K562 (cell line): ENCODE results near the gene HMGCL. TPM values are rescaled to one million over a fixed set of nuclear protein-coding genes. Genes with fewer than 3 reads are reported as not detected.

Source experiments
- ATF7 ChIP-seq: fragments of 450-650 bp; IDR thresholded peaks from 2 replicates; pipeline ENCODE4 v1.7.1; 2014; ENCODE audit warnings: mild to moderate bottlenecking, moderate library complexity
- BACH1 ChIP-seq: fragments of 200-800 bp; sonication (Bioruptor generic); IDR thresholded peaks from 2 replicates; pipeline ENCODE4 v1.6.1; 2016; ENCODE audit warnings: missing genetic modification characterization, missing compliant biosample characterization
- MAFG ChIP-seq: fragments of 450-650 bp; conservative IDR thresholded peaks from 2 replicates; pipeline ENCODE4 v1.6.1; 2016; ENCODE audit warnings: missing genetic modification characterization, missing compliant biosample characterization
- MAZ ChIP-seq, 2 experiments: fragments of 450-650 bp in 1 of 2; sonication (generic) in 1 of 2; formaldehyde crosslinking; IDR thresholded peaks in 1 of 2; conservative IDR thresholded peaks in 1 of 2; 2 replicates each; pipeline versions ENCODE4 v1.4.0 to v1.5.0; 2020; ENCODE audit warnings: mild to moderate bottlenecking in 1 of 2, missing genetic modification reagents in 1 of 2
- POLR3G ChIP-seq: IDR thresholded peaks from 2 replicates; pipeline ENCODE4 v1.6.1; 2011; ENCODE audit not compliant: insufficient read length, insufficient replicate concordance; ENCODE audit errors: extremely low read depth
- SMARCE1 ChIP-seq: fragments of 450-650 bp; IDR thresholded peaks from 2 replicates; pipeline ENCODE4 v1.7.1; 2016; ENCODE audit warnings: mild to moderate bottlenecking
- TCF3 ChIP-seq: sonication (generic); formaldehyde crosslinking; IDR thresholded peaks from 2 replicates; pipeline ENCODE4 v1.4.0; 2020; ENCODE audit warnings: mild to moderate bottlenecking, missing genetic modification reagents
- XRCC4 ChIP-seq: IDR thresholded peaks from one replicate; pipeline ENCODE4 v1.6.1; 2011; ENCODE audit not compliant: insufficient read depth, insufficient read length; ENCODE audit errors: extremely low read depth
- ZNF197 ChIP-seq: fragments of 200-800 bp; sonication (Bioruptor generic); IDR thresholded peaks from 2 replicates; pipeline ENCODE4 v1.6.1; 2016; ENCODE audit warnings: low read depth, missing genetic modification characterization, missing compliant biosample characterization
- ZNF75A ChIP-seq: fragments of 450-650 bp; formaldehyde crosslinking; IDR thresholded peaks from 2 replicates; pipeline ENCODE4 v1.4.0; 2020; ENCODE audit warnings: mild to moderate bottlenecking
- polyA plus RNA-seq, 8 experiments: library from polyadenylated mRNA; depleted of rRNA in 4 of 8; stranded (reverse) in 5 of 8; unstranded in 3 of 8; fragments of >200 nt; fragmentation: Nextera tagmentation in 2 of 8; fragmentation: Illumina TruSeq in 1 of 8; extraction: Ambion mirVana in 2 of 8; extraction: Trizol in 1 of 8; gene quantifications; 2 replicates each; pipeline versions ENCODE4 v1.2.1 to v1.2.3, GENCODE V29; 2011 to 2014; ENCODE audit warnings: inconsistent platforms in 1 of 8, missing spikeins in 1 of 8
- total RNA-seq, 7 experiments: library from RNA; depleted of rRNA in 6 of 7; stranded (reverse); fragments of >200 nt in 6 of 7; fragmentation: Illumina TruSeq in 2 of 7; extraction: Trizol in 2 of 7; gene quantifications; 2 replicates each; pipeline versions ENCODE4 v1.2.1 to v1.2.3, GENCODE V29; 2011 to 2021; ENCODE audit warnings: low replicate concordance in 1 of 7
- TF ChIP-seq, protein P1 (sequence below): sonication (generic); formaldehyde crosslinking; IDR thresholded peaks from 2 replicates; pipeline ENCODE4 v1.8.0; 2023; ENCODE audit warnings: mild to moderate bottlenecking, missing genetic modification reagents
- TF ChIP-seq, protein P2 (sequence below), 2 experiments: fragments of 450-650 bp in 1 of 2; sonication (generic) in 1 of 2; formaldehyde crosslinking; conservative IDR thresholded peaks; 2 replicates each; pipeline versions ENCODE4 v1.4.0 to v1.8.1; 2020 to 2022; ENCODE audit warnings: mild to moderate bottlenecking in 1 of 2, missing genetic modification reagents in 1 of 2
- TF ChIP-seq, protein P3 (sequence below): sonication (generic); formaldehyde crosslinking; IDR thresholded peaks from 2 replicates; pipeline ENCODE4 v1.8.0; 2022; ENCODE audit warnings: mild to moderate bottlenecking, missing genetic modification reagents
- TF ChIP-seq, protein P4 (sequence below), 2 experiments: fragments of 450-650 bp; IDR thresholded peaks; 2 replicates each; pipeline ENCODE4 v1.6.1; 2016; ENCODE audit warnings: mild to moderate bottlenecking in 2 of 2, borderline replicate concordance in 1 of 2, low read depth in 1 of 2, moderate library complexity in 1 of 2

Gene HMGCL
- total and polyA plus RNA-seq, 9 of the 15 experiments (the other 6 are each of a cell fraction or from before 2014, with no cell fraction given) = 18.0 to 82.2 (median 24.2) TPM

GRCh38 chr1:23779826-23780371, 45.3 kb downstream of the HMGCL start (continued):
- TF ChIP-seq, protein P1, sequence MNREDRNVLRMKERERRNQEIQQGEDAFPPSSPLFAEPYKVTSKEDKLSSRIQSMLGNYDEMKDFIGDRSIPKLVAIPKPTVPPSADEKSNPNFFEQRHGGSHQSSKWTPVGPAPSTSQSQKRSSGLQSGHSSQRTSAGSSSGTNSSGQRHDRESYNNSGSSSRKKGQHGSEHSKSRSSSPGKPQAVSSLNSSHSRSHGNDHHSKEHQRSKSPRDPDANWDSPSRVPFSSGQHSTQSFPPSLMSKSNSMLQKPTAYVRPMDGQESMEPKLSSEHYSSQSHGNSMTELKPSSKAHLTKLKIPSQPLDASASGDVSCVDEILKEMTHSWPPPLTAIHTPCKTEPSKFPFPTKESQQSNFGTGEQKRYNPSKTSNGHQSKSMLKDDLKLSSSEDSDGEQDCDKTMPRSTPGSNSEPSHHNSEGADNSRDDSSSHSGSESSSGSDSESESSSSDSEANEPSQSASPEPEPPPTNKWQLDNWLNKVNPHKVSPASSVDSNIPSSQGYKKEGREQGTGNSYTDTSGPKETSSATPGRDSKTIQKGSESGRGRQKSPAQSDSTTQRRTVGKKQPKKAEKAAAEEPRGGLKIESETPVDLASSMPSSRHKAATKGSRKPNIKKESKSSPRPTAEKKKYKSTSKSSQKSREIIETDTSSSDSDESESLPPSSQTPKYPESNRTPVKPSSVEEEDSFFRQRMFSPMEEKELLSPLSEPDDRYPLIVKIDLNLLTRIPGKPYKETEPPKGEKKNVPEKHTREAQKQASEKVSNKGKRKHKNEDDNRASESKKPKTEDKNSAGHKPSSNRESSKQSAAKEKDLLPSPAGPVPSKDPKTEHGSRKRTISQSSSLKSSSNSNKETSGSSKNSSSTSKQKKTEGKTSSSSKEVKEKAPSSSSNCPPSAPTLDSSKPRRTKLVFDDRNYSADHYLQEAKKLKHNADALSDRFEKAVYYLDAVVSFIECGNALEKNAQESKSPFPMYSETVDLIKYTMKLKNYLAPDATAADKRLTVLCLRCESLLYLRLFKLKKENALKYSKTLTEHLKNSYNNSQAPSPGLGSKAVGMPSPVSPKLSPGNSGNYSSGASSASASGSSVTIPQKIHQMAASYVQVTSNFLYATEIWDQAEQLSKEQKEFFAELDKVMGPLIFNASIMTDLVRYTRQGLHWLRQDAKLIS (CRISPR knock-in tag) = no peak
- TF ChIP-seq TCF3 (CRISPR knock-in tag) (no peak), MAZ (CRISPR knock-in tag; conservative IDR thresholded peaks at IDR 0.05 in 1 of 2, IDR thresholded peaks at IDR 0.05 in 1 of 2) (no peak), ZNF197 (CRISPR knock-in tag) (no peak), ATF7 (peak; percentile 20; the same call in 1 of the 2 replicates), ZNF75A (no peak), POLR3G (no peak), BACH1 (tag) (peak; percentile 82; the same call in 1 of the 2 replicates), XRCC4 (no peak), SMARCE1 (peak; percentile 76), MAFG (tag) (peak; percentile 100)
- TF ChIP-seq, protein P2, sequence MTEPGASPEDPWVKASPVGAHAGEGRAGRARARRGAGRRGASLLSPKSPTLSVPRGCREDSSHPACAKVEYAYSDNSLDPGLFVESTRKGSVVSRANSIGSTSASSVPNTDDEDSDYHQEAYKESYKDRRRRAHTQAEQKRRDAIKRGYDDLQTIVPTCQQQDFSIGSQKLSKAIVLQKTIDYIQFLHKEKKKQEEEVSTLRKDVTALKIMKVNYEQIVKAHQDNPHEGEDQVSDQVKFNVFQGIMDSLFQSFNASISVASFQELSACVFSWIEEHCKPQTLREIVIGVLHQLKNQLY (CRISPR knock-in tag; conservative IDR thresholded peaks at IDR 0.05) = no peak
- TF ChIP-seq, protein P3, sequence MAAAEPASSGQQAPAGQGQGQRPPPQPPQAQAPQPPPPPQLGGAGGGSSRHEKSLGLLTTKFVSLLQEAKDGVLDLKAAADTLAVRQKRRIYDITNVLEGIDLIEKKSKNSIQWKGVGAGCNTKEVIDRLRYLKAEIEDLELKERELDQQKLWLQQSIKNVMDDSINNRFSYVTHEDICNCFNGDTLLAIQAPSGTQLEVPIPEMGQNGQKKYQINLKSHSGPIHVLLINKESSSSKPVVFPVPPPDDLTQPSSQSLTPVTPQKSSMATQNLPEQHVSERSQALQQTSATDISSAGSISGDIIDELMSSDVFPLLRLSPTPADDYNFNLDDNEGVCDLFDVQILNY (CRISPR knock-in tag) = no peak
- TF ChIP-seq, protein P4, sequence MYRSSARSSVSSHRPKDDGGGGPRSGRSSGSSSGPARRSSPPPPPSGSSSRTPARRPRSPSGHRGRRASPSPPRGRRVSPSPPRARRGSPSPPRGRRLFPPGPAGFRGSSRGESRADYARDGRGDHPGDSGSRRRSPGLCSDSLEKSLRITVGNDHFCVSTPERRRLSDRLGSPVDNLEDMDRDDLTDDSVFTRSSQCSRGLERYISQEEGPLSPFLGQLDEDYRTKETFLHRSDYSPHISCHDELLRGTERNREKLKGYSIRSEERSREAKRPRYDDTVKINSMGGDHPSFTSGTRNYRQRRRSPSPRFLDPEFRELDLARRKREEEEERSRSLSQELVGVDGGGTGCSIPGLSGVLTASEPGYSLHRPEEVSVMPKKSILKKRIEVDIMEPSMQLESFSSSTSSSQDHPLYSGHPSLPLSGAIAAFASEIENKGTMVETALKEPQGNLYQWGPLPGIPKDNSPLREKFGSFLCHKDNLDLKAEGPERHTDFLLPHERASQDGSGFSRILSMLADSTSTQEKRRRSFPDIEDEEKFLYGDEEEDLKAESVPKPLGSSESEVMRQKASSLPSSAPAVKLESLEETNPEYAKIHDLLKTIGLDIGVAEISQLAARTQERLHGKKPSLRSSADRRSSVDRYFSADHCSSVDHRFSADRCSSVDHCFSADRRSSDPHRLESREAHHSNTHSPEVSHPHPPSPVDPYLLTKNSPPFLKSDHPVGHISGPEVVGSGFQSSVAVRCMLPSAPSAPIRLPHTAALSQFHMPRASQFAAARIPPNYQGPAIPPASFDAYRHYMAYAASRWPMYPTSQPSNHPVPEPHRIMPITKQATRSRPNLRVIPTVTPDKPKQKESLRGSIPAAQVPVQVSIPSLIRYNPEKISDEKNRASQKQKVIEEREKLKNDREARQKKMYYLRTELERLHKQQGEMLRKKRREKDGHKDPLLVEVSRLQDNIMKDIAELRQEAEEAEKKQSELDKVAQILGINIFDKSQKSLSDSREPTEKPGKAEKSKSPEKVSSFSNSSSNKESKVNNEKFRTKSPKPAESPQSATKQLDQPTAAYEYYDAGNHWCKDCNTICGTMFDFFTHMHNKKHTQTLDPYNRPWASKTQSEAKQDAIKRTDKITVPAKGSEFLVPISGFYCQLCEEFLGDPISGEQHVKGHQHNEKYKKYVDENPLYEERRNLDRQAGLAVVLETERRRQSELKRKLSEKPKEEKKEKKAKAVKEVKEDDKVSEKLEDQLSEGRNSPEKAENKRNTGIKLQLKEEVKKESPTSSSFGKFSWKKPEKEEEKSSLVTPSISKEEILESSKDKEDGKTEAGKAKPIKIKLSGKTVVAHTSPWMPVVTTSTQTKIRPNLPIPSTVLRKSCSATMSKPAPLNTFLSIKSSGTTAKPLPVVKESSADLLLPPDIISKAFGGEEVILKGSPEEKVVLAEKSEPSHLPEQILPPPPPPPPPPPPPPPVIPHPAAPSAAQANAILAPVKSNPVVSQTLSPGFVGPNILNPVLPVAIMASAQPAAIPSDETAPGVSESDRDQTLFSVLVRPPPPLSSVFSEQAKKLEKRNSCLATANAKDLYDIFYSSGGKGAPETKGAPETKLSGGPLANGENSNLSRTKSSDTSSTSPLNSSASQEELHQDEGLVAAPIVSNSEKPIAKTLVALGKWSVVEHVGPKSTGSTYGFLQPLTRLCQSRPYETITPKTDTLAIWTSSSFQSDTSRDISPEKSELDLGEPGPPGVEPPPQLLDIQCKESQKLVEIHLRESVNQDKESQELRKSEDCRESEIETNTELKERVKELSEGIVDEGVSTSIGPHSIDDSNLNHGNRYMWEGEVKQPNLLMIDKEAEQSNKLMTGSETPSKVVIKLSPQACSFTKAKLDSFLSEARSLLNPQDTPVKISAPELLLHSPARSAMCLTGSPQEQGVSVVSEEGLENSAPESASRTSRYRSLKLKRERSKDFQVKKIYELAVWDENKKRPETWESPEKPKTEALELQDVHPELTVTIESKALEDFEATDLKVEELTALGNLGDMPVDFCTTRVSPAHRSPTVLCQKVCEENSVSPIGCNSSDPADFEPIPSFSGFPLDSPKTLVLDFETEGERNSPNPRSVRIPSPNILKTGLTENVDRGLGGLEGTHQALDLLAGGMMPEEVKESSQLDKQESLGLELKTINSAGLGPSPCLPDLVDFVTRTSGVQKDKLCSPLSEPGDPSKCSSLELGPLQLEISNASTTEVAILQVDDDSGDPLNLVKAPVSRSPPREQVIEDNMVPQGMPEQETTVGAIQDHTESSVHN (IDR thresholded peaks at IDR 0.05; ENCODE audit: borderline replicate concordance in 1 of 2, low read depth in 1 of 2) = 0 out of 4 replicates have a peak, but pooled peaks of 1 of the 2 experiments have one; percentile 74
